Activated CD4-positive, alpha-beta T cell treated with anti-CD3 and anti-CD28 coated beads, Interleukin-2, amount 10 ng/mL, durations not matched to agents 24 days and 14 days (primary cell): ENCODE measurements around the gene CDH6. TPM values are rescaled to one million over a fixed set of nuclear protein-coding genes. Genes with fewer than 3 reads are reported as not detected.

Experiments
- DNase-seq: peaks from one replicate; pipeline ENCODE4 v3.0.0; 2022
- H3K27ac Mint-ChIP-seq: one replicate; pipeline ENCODE4 v1.8.0; 2022; ENCODE audit warnings: mild to moderate bottlenecking, mixed read lengths
- H3K27me3 Mint-ChIP-seq: one replicate; pipeline ENCODE4 v1.8.0; 2022; ENCODE audit warnings: mixed read lengths
- H3K36me3 Mint-ChIP-seq: one replicate; pipeline ENCODE4 v1.8.0; 2022; ENCODE audit warnings: low read depth, mild to moderate bottlenecking, mixed read lengths
- H3K4me1 Mint-ChIP-seq: one replicate; pipeline ENCODE4 v1.8.0; 2021; ENCODE audit warnings: mixed read lengths
- H3K4me3 Mint-ChIP-seq: one replicate; pipeline ENCODE4 v1.8.0; 2022; ENCODE audit warnings: mild to moderate bottlenecking, moderate library complexity, mixed read lengths
- H3K9me3 Mint-ChIP-seq: one replicate; pipeline ENCODE4 v1.8.0; 2021; ENCODE audit warnings: mixed read lengths
- intact Hi-C: fragments of 100-400 bp; cut with micrococcal nuclease; formaldehyde crosslinking; loops from one replicate; pipeline ENCODE4 v1.15.1; 2023
- total RNA-seq: library from RNA; stranded (reverse); gene quantifications from 2 replicates; pipeline ENCODE4 v1.2.3, GENCODE V29; 2022

CDH6 gene
- total RNA-seq, 1 donor from 2014 or later, result not detected

- Mint-ChIP-seq H3K27ac (no peak overlapping the region), H3K27me3 (no peaks in the 10 kb centered on the region), H3K4me3 (no peak overlapping the region), H3K9me3 (peaks cover 8% of the 10 kb centered on the region), H3K36me3 (no peaks in the 10 kb centered on the region), H3K4me1 (no peaks in the 10 kb centered on the region)
- no peak for DNase-seq
- intact Hi-C loops, result no loop called here
Measured at GRCh38 chr5:31364881-31365636, 171.6 kb downstream of the CDH6 start.

- no peak for DNase-seq
- H3K4me3 Mint-ChIP-seq, result no peak overlapping the region
- intact Hi-C loops, result no loop called here
- no peaks in the 10 kb centered on the region for H3K36me3 Mint-ChIP-seq
- H3K27me3 Mint-ChIP-seq, result peaks cover 1% of the 10 kb centered on the region
- H3K4me1 Mint-ChIP-seq, result no peaks in the 10 kb centered on the region
- peaks cover 8% of the 10 kb centered on the region for H3K9me3 Mint-ChIP-seq
- no peak overlapping the region for H3K27ac Mint-ChIP-seq
Measured at GRCh38 chr5:31365776-31366175, 172.3 kb downstream of the CDH6 start.

GRCh38 chr5:31366941-31367340 is 173.5 kb downstream of the CDH6 start:
- Mint-ChIP-seq H3K36me3 (no peaks in the 10 kb centered on the region), H3K27me3 (peaks cover 2% of the 10 kb centered on the region), H3K27ac (no peak overlapping the region), H3K9me3 (peaks cover 8% of the 10 kb centered on the region), H3K4me3 (no peak overlapping the region), H3K4me1 (no peaks in the 10 kb centered on the region)
- intact Hi-C loops, result no loop called here
- DNase-seq, result no peak

GRCh38 chr5:31372124-31372523 is 178.6 kb downstream of the CDH6 start:
- no peak for DNase-seq
- Mint-ChIP-seq H3K9me3 (no peaks in the 10 kb centered on the region), H3K27me3 (peaks cover 2% of the 10 kb centered on the region), H3K27ac (no peak overlapping the region), H3K4me1 (no peaks in the 10 kb centered on the region), H3K36me3 (no peaks in the 10 kb centered on the region), H3K4me3 (no peak overlapping the region)
- intact Hi-C loops, result no loop called here

- Mint-ChIP-seq H3K4me3 (no peak overlapping the region), H3K27me3 (no peaks in the 10 kb centered on the region), H3K4me1 (no peaks in the 10 kb centered on the region), H3K9me3 (no peaks in the 10 kb centered on the region), H3K36me3 (no peaks in the 10 kb centered on the region), H3K27ac (no peak overlapping the region)
- DNase-seq, result no peak
- intact Hi-C loops, result no loop called here
Measured at GRCh38 chr5:31375999-31376720, 182.7 kb downstream of the CDH6 start.

- DNase-seq, result no peak
- intact Hi-C loops, result no loop called here
- no peaks in the 10 kb centered on the region for H3K27me3 Mint-ChIP-seq
- H3K27ac Mint-ChIP-seq, result no peak overlapping the region
- H3K9me3 Mint-ChIP-seq, result no peaks in the 10 kb centered on the region
- H3K4me3 Mint-ChIP-seq, result no peak overlapping the region
- no peaks in the 10 kb centered on the region for H3K4me1 Mint-ChIP-seq
- no peaks in the 10 kb centered on the region for H3K36me3 Mint-ChIP-seq
Measured at GRCh38 chr5:31377274-31377946, 183.9 kb downstream of the CDH6 start.

GRCh38 chr5:31378136-31378535 is 184.7 kb downstream of the CDH6 start:
- DNase-seq, result no peak
- H3K4me3 Mint-ChIP-seq, result no peak overlapping the region
- no peaks in the 10 kb centered on the region for H3K4me1 Mint-ChIP-seq
- no peaks in the 10 kb centered on the region for H3K9me3 Mint-ChIP-seq
- H3K27ac Mint-ChIP-seq, result no peak overlapping the region
- no peaks in the 10 kb centered on the region for H3K27me3 Mint-ChIP-seq
- no peaks in the 10 kb centered on the region for H3K36me3 Mint-ChIP-seq
- intact Hi-C loops, result no loop called here
